Chondrocyte (in vitro differentiated cells): ENCODE results near the gene TACR1. TPM values are rescaled to one million over a fixed set of nuclear protein-coding genes. Genes with fewer than 3 reads are reported as not detected.
"Not testable (repeated sequence)": the region's sequence is repeated elsewhere in the genome, so short reads cannot be mapped to it uniquely, and the experiment has no call there.

Experiments used
- DNase-seq: peaks from one replicate; pipeline ENCODE4 v3.0.0; 2021; ENCODE audit warnings: mixed read lengths, low spot score
- H3K27ac Mint-ChIP-seq: one replicate; pipeline ENCODE4 v1.8.0; 2021; ENCODE audit warnings: mild to moderate bottlenecking, moderate library complexity, mixed read lengths; ENCODE audit not compliant: unreplicated experiment
- H3K27me3 Mint-ChIP-seq: 2 replicates; pipeline ENCODE4 v1.8.0; 2021; ENCODE audit warnings: low read depth, mixed read lengths
- H3K36me3 Mint-ChIP-seq: 2 replicates; pipeline ENCODE4 v1.8.0; 2021; ENCODE audit warnings: low read depth, mixed read lengths
- H3K4me1 Mint-ChIP-seq: 2 replicates; pipeline ENCODE4 v1.8.0; 2021; ENCODE audit warnings: low read depth, mild to moderate bottlenecking, mixed read lengths
- H3K4me3 Mint-ChIP-seq: one replicate; pipeline ENCODE4 v1.8.0; 2021; ENCODE audit warnings: mild to moderate bottlenecking, moderate library complexity, mixed read lengths; ENCODE audit not compliant: unreplicated experiment
- H3K9me3 Mint-ChIP-seq: 2 replicates; pipeline ENCODE4 v1.8.0; 2021; ENCODE audit warnings: low read depth, mixed read lengths
- total RNA-seq: library from RNA; stranded (reverse); gene quantifications from 3 replicates; pipeline ENCODE4 v1.2.1, GENCODE V29; 2021
- TF ChIP-seq, protein P1 (sequence below): fragments of 200-600 bp; sonication (generic); IDR thresholded peaks from 2 replicates; pipeline ENCODE4 v1.5.0; 2021; ENCODE audit warnings: antibody characterized with exemption, mild to moderate bottlenecking, moderate library complexity

Gene TACR1
- total RNA-seq, 1 donor from 2014 or later = not detected

GRCh38 chr2:75162897-75163296 is 36.4 kb downstream of the TACR1 start:
- H3K4me3 Mint-ChIP-seq = no peak overlapping the region
- TF ChIP-seq, protein P1, sequence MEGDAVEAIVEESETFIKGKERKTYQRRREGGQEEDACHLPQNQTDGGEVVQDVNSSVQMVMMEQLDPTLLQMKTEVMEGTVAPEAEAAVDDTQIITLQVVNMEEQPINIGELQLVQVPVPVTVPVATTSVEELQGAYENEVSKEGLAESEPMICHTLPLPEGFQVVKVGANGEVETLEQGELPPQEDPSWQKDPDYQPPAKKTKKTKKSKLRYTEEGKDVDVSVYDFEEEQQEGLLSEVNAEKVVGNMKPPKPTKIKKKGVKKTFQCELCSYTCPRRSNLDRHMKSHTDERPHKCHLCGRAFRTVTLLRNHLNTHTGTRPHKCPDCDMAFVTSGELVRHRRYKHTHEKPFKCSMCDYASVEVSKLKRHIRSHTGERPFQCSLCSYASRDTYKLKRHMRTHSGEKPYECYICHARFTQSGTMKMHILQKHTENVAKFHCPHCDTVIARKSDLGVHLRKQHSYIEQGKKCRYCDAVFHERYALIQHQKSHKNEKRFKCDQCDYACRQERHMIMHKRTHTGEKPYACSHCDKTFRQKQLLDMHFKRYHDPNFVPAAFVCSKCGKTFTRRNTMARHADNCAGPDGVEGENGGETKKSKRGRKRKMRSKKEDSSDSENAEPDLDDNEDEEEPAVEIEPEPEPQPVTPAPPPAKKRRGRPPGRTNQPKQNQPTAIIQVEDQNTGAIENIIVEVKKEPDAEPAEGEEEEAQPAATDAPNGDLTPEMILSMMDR = no peak
- DNase-seq = no peak
- H3K27me3 Mint-ChIP-seq = no peaks in the 10 kb centered on the region
- H3K36me3 Mint-ChIP-seq = no peaks in the 10 kb centered on the region
- H3K27ac Mint-ChIP-seq = no peak overlapping the region
- H3K4me1 Mint-ChIP-seq = peaks cover 18% of the 10 kb centered on the region
- no peaks in the 10 kb centered on the region for H3K9me3 Mint-ChIP-seq

DNA sequence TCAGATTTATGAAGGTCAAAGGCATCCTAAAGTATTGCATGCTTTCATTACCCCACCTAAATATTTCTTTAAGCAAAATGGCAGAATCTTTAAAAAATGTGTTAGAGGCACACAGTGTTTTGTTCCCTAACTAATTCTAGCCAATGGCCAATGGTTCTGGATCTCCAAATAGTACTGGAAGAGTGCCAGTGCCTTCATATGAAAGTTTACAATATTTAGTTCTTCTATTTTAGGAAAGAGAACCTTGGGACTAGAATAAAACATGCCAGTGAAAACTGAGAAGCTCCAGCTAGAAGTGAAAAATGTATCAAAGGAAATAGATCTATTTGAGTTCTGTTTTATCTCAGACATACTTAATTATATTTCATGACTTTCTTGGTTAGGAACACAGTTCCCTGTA is 37.1 kb downstream of the TACR1 start:
- no peak for DNase-seq
- H3K4me1 Mint-ChIP-seq = peaks cover 18% of the 10 kb centered on the region
- no peak overlapping the region for H3K27ac Mint-ChIP-seq
- no peaks in the 10 kb centered on the region for H3K9me3 Mint-ChIP-seq
- no peak overlapping the region for H3K4me3 Mint-ChIP-seq
- TF ChIP-seq, protein P1 = no peak
- no peaks in the 10 kb centered on the region for H3K36me3 Mint-ChIP-seq
- no peaks in the 10 kb centered on the region for H3K27me3 Mint-ChIP-seq

DNA sequence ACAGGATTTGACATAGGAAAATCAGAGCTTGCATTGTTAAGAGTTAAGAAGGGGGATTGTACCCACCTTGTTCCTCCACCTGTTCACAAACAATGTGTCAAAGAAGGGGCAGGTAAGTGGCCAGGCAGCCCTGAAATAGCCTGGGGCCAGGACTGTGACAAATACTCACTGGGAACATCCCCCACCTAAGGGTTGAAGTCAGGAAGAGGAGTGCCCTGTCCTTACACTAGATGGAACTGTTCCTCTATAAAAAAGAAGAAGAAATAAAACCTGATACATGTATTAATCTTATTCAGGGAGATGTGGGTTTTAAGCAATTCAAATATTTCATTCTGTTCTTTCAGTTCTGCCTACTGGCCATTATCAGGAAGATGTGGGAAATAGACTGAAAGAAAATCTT is 41.9 kb downstream of the TACR1 start:
- TF ChIP-seq, protein P1 = peak; percentile 64
- no peaks in the 10 kb centered on the region for H3K27me3 Mint-ChIP-seq
- no peak for DNase-seq
- H3K36me3 Mint-ChIP-seq = no peaks in the 10 kb centered on the region
- H3K4me3 Mint-ChIP-seq = no peak overlapping the region
- H3K4me1 Mint-ChIP-seq = peaks cover 12% of the 10 kb centered on the region
- no peaks in the 10 kb centered on the region for H3K9me3 Mint-ChIP-seq
- no peak overlapping the region for H3K27ac Mint-ChIP-seq

DNA sequence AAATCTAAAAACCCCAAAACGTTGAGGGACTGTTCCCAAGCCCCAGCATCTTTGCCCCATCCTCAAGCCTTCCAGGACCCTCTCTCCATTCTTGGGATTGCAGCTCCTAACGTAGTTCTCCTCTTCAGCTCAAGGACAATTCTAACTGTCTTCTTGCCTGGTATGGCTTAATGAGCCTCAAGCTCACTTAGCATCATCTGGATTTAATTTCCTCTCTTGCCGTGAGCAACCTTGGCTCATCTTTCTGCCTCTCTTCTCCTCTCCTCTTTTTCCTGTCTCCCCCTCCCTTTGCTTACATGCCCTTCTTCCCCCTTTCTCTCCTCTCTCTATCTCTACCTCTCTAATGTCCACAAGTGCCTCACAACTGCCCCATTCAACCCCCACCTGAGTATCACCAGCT is 44.2 kb downstream of the TACR1 start:
- Mint-ChIP-seq H3K36me3 (peaks cover 3% of the 10 kb centered on the region), H3K4me1 (no peaks in the 10 kb centered on the region), H3K4me3 (no peak overlapping the region), H3K27me3 (no peaks in the 10 kb centered on the region), H3K9me3 (peaks cover 5% of the 10 kb centered on the region), H3K27ac (no peak overlapping the region)
- TF ChIP-seq, protein P1 = no peak
- no peak for DNase-seq

DNA sequence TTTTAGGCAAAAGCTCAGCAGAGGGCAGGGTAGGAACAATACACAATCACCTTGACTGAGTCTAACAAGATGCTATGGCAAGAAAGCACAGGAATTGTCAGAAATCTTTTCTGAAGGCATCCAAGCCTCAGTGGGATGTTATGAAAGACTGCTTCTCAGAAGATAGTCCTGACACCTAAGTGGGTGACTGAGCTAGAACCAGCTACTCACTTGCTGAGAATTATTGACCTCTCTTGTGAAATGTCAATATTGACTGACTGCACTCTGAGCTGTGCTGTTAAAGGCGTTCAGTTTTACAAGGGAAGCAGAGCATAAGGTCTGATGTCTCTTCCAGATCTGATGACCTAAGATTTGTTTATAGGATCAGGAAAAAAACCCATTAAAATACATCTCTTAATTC is 46.1 kb downstream of the TACR1 start:
- Mint-ChIP-seq H3K4me1 (no peaks in the 10 kb centered on the region), H3K9me3 (peaks cover 8% of the 10 kb centered on the region), H3K27ac (no peak overlapping the region), H3K27me3 (no peaks in the 10 kb centered on the region), H3K36me3 (peaks cover 3% of the 10 kb centered on the region), H3K4me3 (no peak overlapping the region)
- no peak for DNase-seq
- TF ChIP-seq, protein P1 = no peak

DNA sequence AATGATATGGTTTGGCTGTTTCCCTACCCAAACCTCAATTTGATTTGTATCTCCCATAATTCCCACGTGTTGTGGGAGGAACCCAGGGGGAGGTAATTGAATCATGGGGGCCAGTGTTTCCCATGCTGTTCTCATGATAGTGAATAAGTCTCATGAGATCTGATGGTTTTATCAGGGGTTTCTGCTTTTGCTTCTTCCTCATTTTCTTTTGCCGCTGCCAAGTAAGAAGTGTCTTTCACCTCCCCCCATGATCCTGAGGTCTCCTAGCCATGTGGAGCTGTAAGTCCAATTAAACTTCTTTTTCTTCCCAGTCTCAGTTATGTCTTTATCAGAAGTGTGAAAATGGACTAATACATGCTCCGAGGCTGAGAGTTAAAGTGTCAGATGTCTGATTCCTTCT is 47.1 kb downstream of the TACR1 start:
- H3K27me3 Mint-ChIP-seq, H3K4me1 Mint-ChIP-seq, H3K36me3 Mint-ChIP-seq, H3K27ac Mint-ChIP-seq, DNase-seq, H3K9me3 Mint-ChIP-seq, H3K4me3 Mint-ChIP-seq: not testable (repeated sequence)
